GM21529 (cell line): ENCODE results near the gene NFATC4.
"Not testable (repeated sequence)": the region's sequence is repeated elsewhere in the genome, so short reads cannot be mapped to it uniquely, and the experiment has no call there.

ENCODE experiments used
- ATAC-seq: cut with Tn5 transposase; IDR thresholded peaks from one replicate; pipeline ENCODE4 v1.9.1; 2021; ENCODE audit not compliant: unreplicated experiment

The NFATC4 gene

GRCh38 chr14:24338843-24339242, 29.1 kb upstream of the NFATC4 start:
- ATAC-seq, result no peak

- ATAC-seq, result peak; percentile 93
These were observed 28.5 kb upstream of the NFATC4 start, which contains the start of gene RIPK3 for GRCh38 chr14:24339284-24340151. RIPK3 (minus strand) TSS chr14:24339991; CDS start chr14:24339826, 165 bp downstream.

- ATAC-seq, result no peak
These were observed 27.4 kb upstream of the NFATC4 start for GRCh38 chr14:24340606-24341005.

GRCh38 chr14:24342889-24343288, 25.1 kb upstream of the NFATC4 start:
- ATAC-seq, result no peak

GRCh38 chr14:24343795-24344660, 24.0 kb upstream of the NFATC4 start:
- ATAC-seq, result no peak

GRCh38 chr14:24347134-24347533, 20.9 kb upstream of the NFATC4 start:
- no peak for ATAC-seq

- no peak for ATAC-seq
These were observed 19.8 kb upstream of the NFATC4 start for GRCh38 chr14:24348186-24348585.

- no peak for ATAC-seq
These were observed 18.2 kb upstream of the NFATC4 start for GRCh38 chr14:24349742-24350141.

GRCh38 chr14:24351517-24351916, 16.5 kb upstream of the NFATC4 start:
- ATAC-seq, result no peak

GRCh38 chr14:24353559-24354481, 14.2 kb upstream of the NFATC4 start:
- no peak for ATAC-seq

- not testable (repeated sequence) for ATAC-seq
These were observed 13.5 kb upstream of the NFATC4 start for GRCh38 chr14:24354482-24354825.

GRCh38 chr14:24355009-24355408, 13.0 kb upstream of the NFATC4 start:
- no peak for ATAC-seq

GRCh38 chr14:24356208-24356607, 11.8 kb upstream of the NFATC4 start:
- ATAC-seq, result no peak

- no peak for ATAC-seq
These were observed 7.7 kb upstream of the NFATC4 start for GRCh38 chr14:24360281-24360680.

GRCh38 chr14:24361326-24361725, 6.7 kb upstream of the NFATC4 start:
- no peak for ATAC-seq

GRCh38 chr14:24362241-24362960, 5.6 kb upstream of the NFATC4 start:
- no peak for ATAC-seq

- no peak for ATAC-seq
These were observed 4.6 kb upstream of the NFATC4 start for GRCh38 chr14:24363401-24363800.

- no peak for ATAC-seq
These were observed 3.1 kb upstream of the NFATC4 start for GRCh38 chr14:24364841-24365240.

GRCh38 chr14:24365600-24366412, 2.2 kb upstream of the NFATC4 start:
- peak; percentile 30 for ATAC-seq

GRCh38 chr14:24366413-24366720, 1.6 kb upstream of the NFATC4 start:
- no peak for ATAC-seq
